ENCODE data around the gene XKR8.

GRCh38 chr1:27954186-27954585, 5.6 kb upstream of the XKR8 start:
- TF ChIP-seq POLR2AphosphoS5 (IDR thresholded peaks at IDR 0.05) (no peak), CTCF (IDR thresholded peaks at IDR 0.05) (no peak), POLR2A (IDR thresholded peaks at IDR 0.05) (no peak), EP300 (IDR thresholded peaks at IDR 0.05) (no peak)
